Heart left ventricle (tissue), 13 donors: ENCODE measurements around the gene CLNK.

Experiments used
- POLR2A ChIP-seq, 2 donors: fragments of 450-650 bp; IDR thresholded peaks; one replicate each; pipeline ENCODE4 v1.6.1; 2017; ENCODE audit warnings: antibody characterized with exemption in 2 of 2, mild to moderate bottlenecking in 2 of 2, moderate library complexity in 2 of 2
- TF ChIP-seq, protein P1 (sequence below), 12 donors: fragments of 200-600 bp; sonication (generic) in 4 of 12; IDR thresholded peaks; one replicate each; pipeline versions ENCODE4 v1.5.0 to v1.8.0; 2018 to 2022; ENCODE audit warnings: antibody characterized with exemption in 12 of 12, mild to moderate bottlenecking in 5 of 12
- donor health status: ischemic (EF 13 %, LVEDD 7.1; RV severe dilation, severe dysfunction).
- donor health status: DM: no; HTN: yes; CAD: no.
- donor health status: DM: no; HTN: no; CAD: no.
- donor health status: ischemic (EF 25% LVEDD 6.9; RV normal size, moderate dysfunction).
- donor health status: ischemic (EF 25% LVEDD 5.7; RV mildly dilated, moderate dysfunction).
- donor health status: ischemic (EF 35%, LVEDD 5.7; RV mildly dilated, moderate dysfunction).
- donor health status: nonischemic (EF 11% LVEDD 7.7; RV severe dilation, severe dysfunction).
- donor health status: DM: yes; HTN: yes; CAD: no.
- donor health status: PGD.
- donor health status: ischemic (EF 29% LVEDD 5.4; RV normal size, mild dysfunction).
- donor health status: nonischemic (EF 23%, LVEDD 6.1; RV moderate dilation, normal function).

DNA sequence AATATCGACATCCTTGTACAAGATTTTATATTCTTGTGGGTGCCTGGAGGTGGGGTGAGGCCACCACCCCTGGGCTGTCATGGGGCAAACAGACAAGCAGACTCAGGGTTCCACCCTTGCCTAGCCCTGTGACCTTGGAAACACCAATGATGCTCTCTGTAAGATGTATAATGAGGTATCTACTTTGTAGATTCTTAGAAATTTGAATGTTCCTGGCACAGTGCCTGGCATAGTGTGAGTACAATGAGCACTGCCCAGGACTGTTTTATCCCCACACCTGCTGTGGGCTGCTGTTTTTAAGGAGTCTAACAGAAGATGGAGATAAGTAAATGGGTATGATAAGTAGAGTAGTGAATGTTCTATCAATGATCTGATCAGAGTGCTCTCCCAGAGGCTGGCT lies 230.4 kb downstream of the CLNK start:
- no peak for TF ChIP-seq POLR2A (IDR thresholded peaks at IDR 0.05)
- TF ChIP-seq, protein P1, sequence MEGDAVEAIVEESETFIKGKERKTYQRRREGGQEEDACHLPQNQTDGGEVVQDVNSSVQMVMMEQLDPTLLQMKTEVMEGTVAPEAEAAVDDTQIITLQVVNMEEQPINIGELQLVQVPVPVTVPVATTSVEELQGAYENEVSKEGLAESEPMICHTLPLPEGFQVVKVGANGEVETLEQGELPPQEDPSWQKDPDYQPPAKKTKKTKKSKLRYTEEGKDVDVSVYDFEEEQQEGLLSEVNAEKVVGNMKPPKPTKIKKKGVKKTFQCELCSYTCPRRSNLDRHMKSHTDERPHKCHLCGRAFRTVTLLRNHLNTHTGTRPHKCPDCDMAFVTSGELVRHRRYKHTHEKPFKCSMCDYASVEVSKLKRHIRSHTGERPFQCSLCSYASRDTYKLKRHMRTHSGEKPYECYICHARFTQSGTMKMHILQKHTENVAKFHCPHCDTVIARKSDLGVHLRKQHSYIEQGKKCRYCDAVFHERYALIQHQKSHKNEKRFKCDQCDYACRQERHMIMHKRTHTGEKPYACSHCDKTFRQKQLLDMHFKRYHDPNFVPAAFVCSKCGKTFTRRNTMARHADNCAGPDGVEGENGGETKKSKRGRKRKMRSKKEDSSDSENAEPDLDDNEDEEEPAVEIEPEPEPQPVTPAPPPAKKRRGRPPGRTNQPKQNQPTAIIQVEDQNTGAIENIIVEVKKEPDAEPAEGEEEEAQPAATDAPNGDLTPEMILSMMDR (IDR thresholded peaks at IDR 0.05) = no peak
